ENCODE data around the gene THRB.

The THRB gene

GRCh38 chr3:24338409-24339130, 156.1 kb downstream of the THRB start:
- Histone ChIP-seq H3K27me3 (ENCODE audit: control insufficient read depth in 1 of 2, insufficient read depth in 2 of 2, low read length in 2 of 2) (no peaks in the 10 kb centered on the region), H3K9ac (ENCODE audit: low read length) (no peak overlapping the region), H3K4me1 (ENCODE audit: insufficient read depth, low read length) (peaks cover 39% of the 10 kb centered on the region)

GRCh38 chr3:24336101-24336500, 158.5 kb downstream of the THRB start:
- H3K9ac ChIP-seq (ENCODE audit: low read length): no peak overlapping the region

More at GRCh38 chr3:24338409-24339130, 156.1 kb downstream of the THRB start:
- Histone ChIP-seq H3K36me3 (ENCODE audit: insufficient read depth, low read length) (peaks cover 4% of the 10 kb centered on the region), H3K4me3 (ENCODE audit: low read depth in 1 of 2, low read length in 2 of 2) (no peak overlapping the region), H3K9me3 (ENCODE audit: low read length) (no peaks in the 10 kb centered on the region), H3K27ac (ENCODE audit: low read depth, low read length) (no peak overlapping the region)

GRCh38 chr3:24332092-24332491, 162.6 kb downstream of the THRB start:
- H3K4me3 ChIP-seq (ENCODE audit: low read depth in 1 of 2, low read length in 2 of 2): no peak overlapping the region
- H3K36me3 ChIP-seq (ENCODE audit: insufficient read depth, low read length): peaks cover 9% of the 10 kb centered on the region
- H3K9me3 ChIP-seq (ENCODE audit: low read length): no peaks in the 10 kb centered on the region
- no peaks in the 10 kb centered on the region for H3K4me1 ChIP-seq (ENCODE audit: insufficient read depth, low read length)
- no peak overlapping the region for H3K27ac ChIP-seq (ENCODE audit: low read depth, low read length)
- no peak overlapping the region for H3K9ac ChIP-seq (ENCODE audit: low read length)
- H3K27me3 ChIP-seq (ENCODE audit: control insufficient read depth in 1 of 2, insufficient read depth in 2 of 2, low read length in 2 of 2): no peaks in the 10 kb centered on the region

More at GRCh38 chr3:24336101-24336500, 158.5 kb downstream of the THRB start:
- Histone ChIP-seq H3K27ac (ENCODE audit: low read depth, low read length) (no peak overlapping the region), H3K4me3 (ENCODE audit: low read depth in 1 of 2, low read length in 2 of 2) (no peak overlapping the region), H3K27me3 (ENCODE audit: control insufficient read depth in 1 of 2, insufficient read depth in 2 of 2, low read length in 2 of 2) (no peaks in the 10 kb centered on the region), H3K9me3 (ENCODE audit: low read length) (no peaks in the 10 kb centered on the region), H3K4me1 (ENCODE audit: insufficient read depth, low read length) (peaks cover 20% of the 10 kb centered on the region), H3K36me3 (ENCODE audit: insufficient read depth, low read length) (peaks cover 9% of the 10 kb centered on the region)

- H3K27me3 ChIP-seq (ENCODE audit: control insufficient read depth in 1 of 2, insufficient read depth in 2 of 2, low read length in 2 of 2): no peaks in the 10 kb centered on the region
- H3K4me3 ChIP-seq (ENCODE audit: low read depth in 1 of 2, low read length in 2 of 2): no peak overlapping the region
These were observed 171.4 kb downstream of the THRB start for GRCh38 chr3:24323272-24323671.

DNA sequence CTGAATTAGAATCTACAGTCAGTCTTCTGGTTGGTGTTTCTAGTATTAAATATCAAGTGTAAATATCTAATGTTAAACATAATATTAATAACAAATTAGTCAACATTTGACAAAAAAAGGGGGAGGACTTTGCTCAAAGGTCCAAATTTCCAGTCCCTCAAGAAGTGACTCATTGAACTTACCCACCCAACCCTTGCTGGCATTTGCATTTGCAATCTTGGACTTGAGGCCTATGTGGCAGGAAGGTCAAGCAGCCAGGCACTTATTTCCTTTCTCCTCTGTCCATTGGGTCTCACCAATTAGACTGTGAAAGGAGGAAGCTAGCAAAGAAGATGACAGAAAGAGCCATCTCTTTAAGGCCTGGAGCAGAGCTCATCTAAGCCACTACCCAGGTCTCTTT, 174.0 kb downstream of the THRB start:
- peaks cover 6% of the 10 kb centered on the region for H3K4me1 ChIP-seq (ENCODE audit: insufficient read depth, low read length)
- H3K27ac ChIP-seq (ENCODE audit: low read depth, low read length): no peak overlapping the region
- no peaks in the 10 kb centered on the region for H3K9me3 ChIP-seq (ENCODE audit: low read length)
- no peak overlapping the region for H3K9ac ChIP-seq (ENCODE audit: low read length)
- H3K36me3 ChIP-seq (ENCODE audit: insufficient read depth, low read length): peaks cover 11% of the 10 kb centered on the region
- no peaks in the 10 kb centered on the region for H3K27me3 ChIP-seq (ENCODE audit: control insufficient read depth in 1 of 2, insufficient read depth in 2 of 2, low read length in 2 of 2)
- H3K4me3 ChIP-seq (ENCODE audit: low read depth in 1 of 2, low read length in 2 of 2): no peak overlapping the region

More at GRCh38 chr3:24323272-24323671, 171.4 kb downstream of the THRB start:
- no peak overlapping the region for H3K27ac ChIP-seq (ENCODE audit: low read depth, low read length)
- H3K9me3 ChIP-seq (ENCODE audit: low read length): no peaks in the 10 kb centered on the region
- no peaks in the 10 kb centered on the region for H3K36me3 ChIP-seq (ENCODE audit: insufficient read depth, low read length)
- no peak overlapping the region for H3K9ac ChIP-seq (ENCODE audit: low read length)
- no peaks in the 10 kb centered on the region for H3K4me1 ChIP-seq (ENCODE audit: insufficient read depth, low read length)

- H3K27me3 ChIP-seq (ENCODE audit: control insufficient read depth in 1 of 2, insufficient read depth in 2 of 2, low read length in 2 of 2): no peaks in the 10 kb centered on the region
- H3K4me1 ChIP-seq (ENCODE audit: insufficient read depth, low read length): peaks cover 6% of the 10 kb centered on the region
- H3K36me3 ChIP-seq (ENCODE audit: insufficient read depth, low read length): peaks cover 11% of the 10 kb centered on the region
- H3K9me3 ChIP-seq (ENCODE audit: low read length): no peaks in the 10 kb centered on the region
- H3K4me3 ChIP-seq (ENCODE audit: low read depth in 1 of 2, low read length in 2 of 2): no peak overlapping the region
- no peak overlapping the region for H3K9ac ChIP-seq (ENCODE audit: low read length)
- no peak overlapping the region for H3K27ac ChIP-seq (ENCODE audit: low read depth, low read length)
These were observed 175.9 kb downstream of the THRB start for GRCh38 chr3:24318677-24319287.

GRCh38 chr3:24316887-24317383, 177.7 kb downstream of the THRB start:
- Histone ChIP-seq H3K27me3 (ENCODE audit: control insufficient read depth in 1 of 2, insufficient read depth in 2 of 2, low read length in 2 of 2) (no peaks in the 10 kb centered on the region), H3K4me3 (ENCODE audit: low read depth in 1 of 2, low read length in 2 of 2) (no peak overlapping the region), H3K27ac (ENCODE audit: low read depth, low read length) (no peak overlapping the region), H3K9me3 (ENCODE audit: low read length) (no peaks in the 10 kb centered on the region), H3K9ac (ENCODE audit: low read length) (no peak overlapping the region), H3K4me1 (ENCODE audit: insufficient read depth, low read length) (peaks cover 6% of the 10 kb centered on the region), H3K36me3 (ENCODE audit: insufficient read depth, low read length) (peaks cover 11% of the 10 kb centered on the region)

DNA sequence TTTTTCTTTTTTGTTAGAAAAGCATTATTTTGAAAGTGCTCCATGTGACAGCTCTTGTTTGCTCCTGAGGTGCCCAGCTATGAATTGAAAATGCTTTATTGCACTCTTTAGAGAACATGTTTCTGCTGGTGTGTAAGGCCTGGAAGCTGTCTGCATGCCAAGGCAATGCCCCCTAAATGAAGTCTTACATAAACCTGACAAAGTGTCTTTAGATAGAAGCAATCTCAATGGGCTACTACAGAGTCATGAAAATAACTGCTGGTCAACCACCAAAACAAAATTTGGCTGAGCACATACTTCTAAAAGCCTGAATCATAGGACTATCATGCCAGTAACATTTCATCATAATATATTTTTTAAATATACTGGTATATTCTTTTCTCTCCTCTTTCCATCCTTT, 178.7 kb downstream of the THRB start:
- Histone ChIP-seq H3K9me3 (ENCODE audit: low read length) (no peaks in the 10 kb centered on the region), H3K4me3 (ENCODE audit: low read depth in 1 of 2, low read length in 2 of 2) (no peak overlapping the region), H3K27me3 (ENCODE audit: control insufficient read depth in 1 of 2, insufficient read depth in 2 of 2, low read length in 2 of 2) (no peaks in the 10 kb centered on the region), H3K9ac (ENCODE audit: low read length) (no peak overlapping the region), H3K4me1 (ENCODE audit: insufficient read depth, low read length) (peaks cover 6% of the 10 kb centered on the region), H3K27ac (ENCODE audit: low read depth, low read length) (no peak overlapping the region), H3K36me3 (ENCODE audit: insufficient read depth, low read length) (peaks cover 11% of the 10 kb centered on the region)

GRCh38 chr3:24315356-24315755, 179.3 kb downstream of the THRB start:
- H3K4me1 ChIP-seq (ENCODE audit: insufficient read depth, low read length): peaks cover 6% of the 10 kb centered on the region
- H3K27ac ChIP-seq (ENCODE audit: low read depth, low read length): no peak overlapping the region
- H3K36me3 ChIP-seq (ENCODE audit: insufficient read depth, low read length): peaks cover 11% of the 10 kb centered on the region
- H3K9ac ChIP-seq (ENCODE audit: low read length): no peak overlapping the region
- no peaks in the 10 kb centered on the region for H3K9me3 ChIP-seq (ENCODE audit: low read length)
- no peak overlapping the region for H3K4me3 ChIP-seq (ENCODE audit: low read depth in 1 of 2, low read length in 2 of 2)
- H3K27me3 ChIP-seq (ENCODE audit: control insufficient read depth in 1 of 2, insufficient read depth in 2 of 2, low read length in 2 of 2): no peaks in the 10 kb centered on the region

DNA sequence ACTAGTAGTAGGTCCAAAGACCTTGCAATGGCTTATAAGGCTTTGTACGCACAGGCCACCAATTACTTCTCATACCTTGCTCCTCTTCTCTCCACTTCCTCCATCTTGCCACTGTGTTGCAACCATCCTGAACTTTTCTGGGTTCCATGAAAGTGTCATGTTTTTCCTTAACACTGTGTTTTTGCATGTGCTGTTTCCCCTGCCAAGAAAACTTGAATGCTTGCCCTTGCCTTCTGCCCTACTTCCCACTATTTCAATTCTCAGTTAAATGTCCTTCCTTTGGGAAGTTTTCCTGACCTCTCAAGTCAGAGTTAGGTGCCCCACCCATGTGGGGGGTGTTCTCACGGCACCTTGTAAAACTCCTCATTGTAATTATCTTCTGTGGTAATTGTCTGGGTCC, 182.8 kb downstream of the THRB start:
- H3K36me3 ChIP-seq (ENCODE audit: insufficient read depth, low read length): no peaks in the 10 kb centered on the region
- H3K27ac ChIP-seq (ENCODE audit: low read depth, low read length): no peak overlapping the region
- peaks cover 10% of the 10 kb centered on the region for H3K4me1 ChIP-seq (ENCODE audit: insufficient read depth, low read length)
- no peak overlapping the region for H3K9ac ChIP-seq (ENCODE audit: low read length)
- H3K4me3 ChIP-seq (ENCODE audit: low read depth in 1 of 2, low read length in 2 of 2): no peak overlapping the region
- H3K9me3 ChIP-seq (ENCODE audit: low read length): no peaks in the 10 kb centered on the region
- H3K27me3 ChIP-seq (ENCODE audit: control insufficient read depth in 1 of 2, insufficient read depth in 2 of 2, low read length in 2 of 2): no peaks in the 10 kb centered on the region

GRCh38 chr3:24310887-24311286, 183.8 kb downstream of the THRB start:
- Histone ChIP-seq H3K9me3 (ENCODE audit: low read length) (no peaks in the 10 kb centered on the region), H3K4me3 (ENCODE audit: low read depth in 1 of 2, low read length in 2 of 2) (no peak overlapping the region), H3K4me1 (ENCODE audit: insufficient read depth, low read length) (peaks cover 14% of the 10 kb centered on the region), H3K27ac (ENCODE audit: low read depth, low read length) (no peak overlapping the region), H3K36me3 (ENCODE audit: insufficient read depth, low read length) (no peaks in the 10 kb centered on the region), H3K9ac (ENCODE audit: low read length) (no peak overlapping the region), H3K27me3 (ENCODE audit: control insufficient read depth in 1 of 2, insufficient read depth in 2 of 2, low read length in 2 of 2) (no peaks in the 10 kb centered on the region)

All from muscle layer of colon (tissue), 2 donors.